ENCODE measurements around the gene FOSB.
A peak's percentile ranks its signal among the peaks of the same experiment; 100 is the strongest.
"Not testable (repeated sequence)": the region's sequence is repeated elsewhere in the genome, so short reads cannot be mapped to it uniquely, and the experiment has no call there.

Gene FOSB

GRCh38 chr19:45506246-45506988, 38.6 kb downstream of the FOSB start:
- peak; percentile 65 for DNase-seq (ENCODE audit: low read depth)

- peak; percentile 72 for DNase-seq (ENCODE audit: low read depth)
Observed at GRCh38 chr19:45506989-45507871, 39.4 kb downstream of the FOSB start, which contains the start of gene VASP. VASP (plus strand) TSS chr19:45507479; CDS start chr19:45507772, 293 bp downstream.

- DNase-seq (ENCODE audit: low read depth) = no peak
Observed at GRCh38 chr19:45507872-45508416, 40.1 kb downstream of the FOSB start.

GRCh38 chr19:45508417-45508860, 40.6 kb downstream of the FOSB start:
- DNase-seq (ENCODE audit: low read depth) = no peak

- peak; percentile 25 for DNase-seq (ENCODE audit: low read depth)
Observed at GRCh38 chr19:45508861-45509691, 41.3 kb downstream of the FOSB start.

GRCh38 chr19:45509692-45510015, 41.9 kb downstream of the FOSB start:
- DNase-seq (ENCODE audit: low read depth) = no peak

- DNase-seq (ENCODE audit: low read depth) = not testable (repeated sequence)
Observed at GRCh38 chr19:45510352-45510751, 42.6 kb downstream of the FOSB start.

GRCh38 chr19:45511074-45511473, 43.3 kb downstream of the FOSB start:
- DNase-seq (ENCODE audit: low read depth) = no peak

GRCh38 chr19:45512881-45513483, 45.2 kb downstream of the FOSB start:
- DNase-seq (ENCODE audit: low read depth) = no peak

GRCh38 chr19:45514376-45515051, 46.7 kb downstream of the FOSB start:
- DNase-seq (ENCODE audit: low read depth) = no peak

GRCh38 chr19:45515081-45515624, 47.4 kb downstream of the FOSB start:
- no peak for DNase-seq (ENCODE audit: low read depth)

GRCh38 chr19:45515807-45516401, 48.1 kb downstream of the FOSB start:
- no peak for DNase-seq (ENCODE audit: low read depth)

- DNase-seq (ENCODE audit: low read depth) = no peak
Observed at GRCh38 chr19:45517238-45517637, 49.4 kb downstream of the FOSB start.

- no peak for DNase-seq (ENCODE audit: low read depth)
Observed at GRCh38 chr19:45517641-45518468, 50.1 kb downstream of the FOSB start.

GRCh38 chr19:45518469-45518826, 50.7 kb downstream of the FOSB start:
- DNase-seq (ENCODE audit: low read depth) = no peak

- DNase-seq (ENCODE audit: low read depth) = no peak
Observed at GRCh38 chr19:45522010-45522941, 54.5 kb downstream of the FOSB start.

GRCh38 chr19:45523642-45524256, 56.0 kb downstream of the FOSB start:
- DNase-seq (ENCODE audit: low read depth) = peak; percentile 77

Measured in stromal cell of bone marrow (primary cell).